Femur (tissue), 1 donor: Measurements from ENCODE around the gene TRIP4.
"Not testable (repeated sequence)": the region's sequence is repeated elsewhere in the genome, so short reads cannot be mapped to it uniquely, and the experiment has no call there.

Experiments used
- DNase-seq: peaks from one replicate; pipeline ENCODE4 v3.0.0-alpha.2; 2017

The TRIP4 gene

DNA sequence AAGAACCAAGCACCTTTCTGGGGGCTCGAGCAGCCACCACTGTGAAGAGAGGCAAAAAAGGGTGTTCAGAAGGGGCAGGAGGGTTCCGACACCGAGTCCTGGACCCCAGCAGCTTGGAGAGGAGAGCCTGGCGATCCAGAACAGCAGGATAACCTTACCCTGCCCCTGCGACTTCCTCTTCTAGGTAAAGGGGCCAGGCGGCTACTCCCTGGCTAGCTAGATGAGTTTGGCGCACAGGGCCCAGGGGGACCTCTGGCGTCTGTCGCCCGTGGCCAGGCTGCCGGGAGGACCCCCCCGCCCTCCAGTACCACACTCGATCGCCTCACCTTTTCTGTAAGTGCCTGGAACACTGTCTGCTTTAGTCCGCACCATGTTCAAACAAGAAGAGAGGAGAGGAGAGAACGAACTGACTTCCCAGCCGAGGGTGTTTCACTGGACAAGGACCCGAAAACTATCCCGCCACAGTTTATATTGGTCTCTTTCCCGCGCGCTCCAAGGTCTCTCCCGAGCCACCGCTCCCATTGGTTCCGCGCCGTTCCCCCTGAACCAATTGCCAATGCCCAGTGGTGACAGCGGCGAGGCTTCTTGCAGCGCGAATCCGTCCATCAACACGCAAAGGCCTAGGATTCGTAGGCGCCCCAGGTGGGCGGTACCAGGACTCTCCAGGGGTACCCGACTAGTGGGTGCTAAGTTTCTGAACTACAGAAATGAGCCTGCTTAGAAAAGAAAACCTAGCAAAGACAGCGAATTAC is 6.5 kb upstream of the TRIP4 start, which contains the start of gene PCLAF:
TSS of gene PCLAF (minus strand) at position 442 of the 752 bp plus-strand sequence. CDS start at position 372, 70 bp downstream.
- peak; percentile 98 for DNase-seq

DNA sequence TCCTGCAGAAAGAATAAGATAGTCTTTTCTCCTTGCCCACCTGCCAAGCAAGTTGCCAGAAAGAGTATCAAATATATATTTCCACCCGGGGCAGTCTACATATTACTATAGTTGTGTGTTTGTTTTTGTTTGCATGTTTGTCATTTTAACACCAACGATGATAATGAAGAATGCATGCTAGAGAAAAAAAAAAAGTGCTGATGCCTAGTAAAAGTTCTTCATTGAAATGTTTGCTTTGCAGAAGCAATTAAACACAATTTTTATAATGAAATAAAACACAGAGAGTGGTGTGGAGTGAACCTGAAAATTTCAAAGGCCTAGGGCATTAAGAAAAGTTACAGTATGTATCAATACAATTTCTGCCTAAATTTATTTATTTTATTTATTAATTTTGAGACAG is 3.9 kb upstream of the TRIP4 start:
- no peak for DNase-seq

DNA sequence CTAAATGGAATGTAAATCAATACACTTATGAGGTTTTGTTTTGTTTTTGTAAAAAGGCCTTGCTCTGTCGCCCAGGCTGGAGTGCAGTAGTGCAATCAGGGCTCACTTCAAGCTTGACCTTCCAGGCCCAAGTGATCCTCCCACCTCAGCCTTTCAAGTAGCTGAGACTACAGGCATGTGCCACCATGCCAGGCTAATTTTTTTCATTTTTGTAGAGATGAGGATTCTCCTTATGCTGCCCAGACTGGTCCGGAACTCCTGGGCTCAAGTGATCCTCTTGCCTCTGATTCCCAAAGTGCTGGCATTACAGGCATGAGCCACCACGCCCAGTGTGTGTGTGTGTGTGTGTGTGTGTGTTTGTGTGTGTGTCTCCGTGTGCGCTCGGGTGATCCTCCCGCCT is 1.3 kb upstream of the TRIP4 start:
- no peak for DNase-seq

DNA sequence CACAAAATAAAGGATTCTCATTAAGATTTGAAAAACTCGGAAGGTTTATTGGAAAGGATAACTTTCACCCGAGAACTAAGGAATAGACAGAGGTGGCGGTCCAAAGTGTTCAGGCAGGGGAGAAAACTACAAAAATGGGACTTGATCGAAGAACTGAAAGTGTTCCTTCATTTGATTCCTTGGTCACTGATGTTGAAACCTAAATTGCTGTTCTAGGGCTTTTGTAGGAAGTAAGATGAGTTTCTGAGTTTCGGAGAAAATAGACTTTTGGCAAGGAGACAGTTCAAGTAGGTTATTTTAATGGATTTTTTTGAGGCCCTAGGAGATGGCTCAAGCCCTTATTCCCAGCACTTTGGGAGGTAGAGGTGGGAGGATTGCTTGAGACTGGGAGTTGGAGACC is 1.4 kb downstream of the TRIP4 start:
- no peak for DNase-seq

DNA sequence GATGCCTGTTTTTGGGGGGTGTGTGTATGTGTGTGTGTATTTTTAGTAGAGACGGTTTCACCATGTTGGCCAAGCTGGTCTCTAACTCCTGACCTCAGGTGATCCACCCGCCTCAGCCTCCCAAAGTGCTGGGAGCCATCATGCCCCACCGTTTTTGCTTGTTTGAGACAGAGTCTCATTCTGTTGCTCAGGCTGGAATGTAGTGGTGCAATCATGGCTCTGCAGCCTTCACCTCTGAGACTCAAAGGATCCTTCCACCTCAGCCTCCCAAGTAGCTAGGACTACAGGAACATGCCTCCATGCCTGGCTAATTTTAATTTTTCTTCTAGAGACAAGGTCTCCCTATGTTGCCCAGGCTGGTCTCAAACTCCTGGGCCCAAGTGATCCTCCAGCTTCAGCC is 4.8 kb downstream of the TRIP4 start:
- DNase-seq, result not testable (repeated sequence)

DNA sequence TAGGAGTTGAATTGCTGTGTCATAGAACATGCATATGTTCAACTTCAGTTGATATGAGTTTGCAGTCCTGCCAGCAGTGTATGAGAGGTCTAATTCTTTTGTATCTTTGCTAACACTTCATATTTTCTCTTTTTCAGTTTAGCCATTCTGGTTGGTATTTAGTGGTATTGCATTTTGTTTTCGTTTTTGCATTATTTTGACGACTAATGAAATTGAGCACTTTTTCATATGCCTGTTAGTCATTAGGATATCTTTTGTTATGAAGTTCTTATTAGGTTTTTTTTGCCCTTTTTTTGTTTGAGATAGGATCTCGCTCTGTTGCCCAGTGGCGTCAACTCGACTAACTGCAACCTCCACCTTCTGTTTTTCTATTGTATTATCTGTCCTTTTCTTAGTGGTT is 9.2 kb downstream of the TRIP4 start:
- DNase-seq, result no peak

DNA sequence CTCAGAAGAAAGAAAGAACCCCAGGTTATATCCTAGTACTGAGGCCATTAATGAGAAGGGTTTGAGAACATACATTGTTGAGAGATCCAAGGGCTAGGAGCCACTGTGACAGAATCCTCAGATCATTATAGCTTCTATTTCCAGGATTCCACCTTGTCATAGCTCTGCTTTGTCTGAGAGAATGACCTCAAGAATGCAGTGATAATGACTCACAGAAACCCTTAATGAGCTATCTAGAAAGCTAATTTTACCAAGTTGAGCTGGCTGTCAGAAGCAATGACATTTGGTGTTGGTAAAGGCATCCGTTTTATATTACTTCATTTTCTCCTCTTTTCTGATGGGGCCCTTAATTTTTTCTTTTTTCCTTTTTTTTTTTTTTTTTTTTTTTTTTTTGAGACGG is 10.9 kb downstream of the TRIP4 start:
- no peak for DNase-seq

DNA sequence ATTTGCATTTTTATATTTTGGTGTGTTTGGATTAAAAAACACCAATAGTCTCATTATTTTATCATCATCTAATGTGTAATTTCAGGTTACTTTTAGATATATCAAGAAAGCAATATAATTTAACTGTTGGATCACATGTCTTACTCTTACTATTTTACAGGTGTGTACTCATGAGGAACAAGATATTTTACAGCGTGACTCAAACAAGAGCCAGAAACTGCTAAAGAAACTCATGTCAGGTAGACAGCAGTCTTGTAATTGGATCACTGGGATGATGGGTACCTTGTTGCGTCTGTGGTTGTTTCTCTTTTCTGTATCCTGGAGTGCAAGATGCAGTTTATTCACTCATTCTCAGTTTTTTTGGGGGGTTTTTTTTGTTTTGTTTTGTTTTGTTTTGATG is 12.9 kb downstream of the TRIP4 start:
- no peak for DNase-seq

DNA sequence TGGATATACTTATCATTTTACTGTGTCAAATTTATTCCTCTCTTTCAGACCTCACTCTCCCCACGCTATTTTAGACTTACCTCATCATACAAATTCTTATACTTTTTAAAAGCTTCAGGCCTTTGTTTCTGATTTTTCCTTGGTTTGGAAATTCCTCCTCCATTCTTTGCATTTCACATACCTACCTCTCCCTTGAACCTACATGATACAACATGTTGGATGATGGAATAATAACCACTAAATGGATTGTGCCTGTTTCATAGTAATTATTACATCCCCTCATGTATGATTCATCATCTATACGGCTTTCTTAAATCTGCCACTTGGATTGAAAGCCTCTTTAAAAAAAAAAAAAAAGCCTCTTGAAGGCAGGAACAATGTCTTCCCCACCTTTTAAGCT is 24.6 kb downstream of the TRIP4 start:
- no peak for DNase-seq

DNA sequence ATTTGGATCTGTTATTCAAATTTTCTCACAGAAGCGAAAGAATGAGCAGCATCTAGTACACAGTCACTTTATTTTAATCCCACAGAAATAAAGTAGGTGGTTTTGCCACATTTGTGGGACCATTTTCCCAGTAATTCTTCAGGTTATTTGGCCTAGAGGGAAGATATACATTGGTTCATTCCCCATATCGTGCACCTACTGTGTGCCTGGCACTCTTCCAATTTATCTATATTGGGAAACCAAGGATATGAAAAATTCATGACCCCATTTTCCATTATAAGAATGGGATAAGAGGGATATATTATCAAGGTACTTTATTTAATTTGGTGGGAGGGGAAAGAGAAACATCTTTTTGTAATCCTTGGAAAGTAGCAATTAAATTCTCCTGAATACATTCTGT is 35.1 kb downstream of the TRIP4 start:
- no peak for DNase-seq

DNA sequence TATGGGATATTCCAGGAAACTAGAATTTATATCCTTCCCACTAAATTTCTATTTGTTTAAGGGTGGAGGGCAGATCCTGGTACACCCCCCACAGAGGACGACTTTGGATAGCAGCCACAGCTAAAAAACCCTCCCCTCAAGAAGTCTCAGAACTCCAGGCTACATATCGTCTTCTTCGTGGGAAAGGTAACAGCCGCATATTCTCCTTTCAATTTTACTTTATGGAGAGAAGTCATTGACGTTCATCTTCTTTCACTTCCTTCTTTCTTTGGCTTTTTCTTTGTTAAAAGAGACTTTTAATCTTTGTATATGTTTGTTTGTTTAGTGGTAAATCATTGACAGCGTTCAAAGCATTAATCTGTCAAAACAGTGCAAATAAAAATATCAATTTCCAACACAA is 36.3 kb downstream of the TRIP4 start:
- DNase-seq, result no peak

DNA sequence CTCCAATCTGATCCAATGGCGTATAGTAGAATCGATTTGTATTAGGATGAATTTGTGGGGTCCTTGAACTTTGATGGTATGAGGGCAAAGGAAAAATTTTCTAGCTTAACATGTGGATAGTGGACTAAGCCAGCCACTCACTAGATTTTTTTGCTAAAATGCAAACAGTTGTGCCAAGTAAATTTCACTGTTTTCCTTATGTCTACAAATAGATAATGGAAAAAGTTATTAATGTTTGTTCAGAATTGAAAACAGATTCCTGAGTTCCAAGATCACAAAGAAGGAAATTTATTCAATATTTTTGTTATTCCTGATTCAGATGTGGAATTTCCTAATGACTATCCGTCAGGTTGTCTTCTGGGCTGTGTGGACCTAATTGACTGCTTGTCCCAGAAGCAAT is 37.6 kb downstream of the TRIP4 start:
- no peak for DNase-seq

DNA sequence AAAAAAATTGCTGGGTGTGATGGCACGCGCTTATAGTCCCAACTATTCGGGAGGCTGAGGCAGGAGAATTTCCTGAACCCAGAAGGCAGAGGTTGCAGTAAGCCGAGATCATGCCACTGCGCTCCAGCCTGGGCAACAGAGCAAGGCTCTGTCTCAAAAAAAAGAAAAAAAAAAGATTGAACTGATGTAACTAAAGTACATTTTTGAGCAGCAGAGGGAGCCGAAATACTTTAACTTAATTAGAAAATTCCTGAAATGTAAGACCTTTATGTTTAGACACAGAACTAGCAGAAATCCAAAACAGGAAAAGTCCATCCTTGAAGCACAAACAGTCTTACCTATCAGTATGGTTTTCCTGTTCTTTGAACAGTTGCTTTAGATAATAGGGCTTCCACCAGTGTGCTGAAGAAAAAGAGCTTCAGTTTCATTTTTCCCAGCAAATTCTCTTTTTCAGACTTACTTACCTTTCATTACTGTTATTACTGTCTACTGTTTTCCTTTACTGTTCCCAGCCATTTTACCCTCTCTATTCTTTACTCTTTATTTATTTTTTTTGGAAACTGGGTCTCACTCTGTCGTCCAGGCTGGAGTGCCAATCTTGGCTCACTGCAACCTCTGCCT is 39.3 kb downstream of the TRIP4 start:
- DNase-seq, result no peak

DNA sequence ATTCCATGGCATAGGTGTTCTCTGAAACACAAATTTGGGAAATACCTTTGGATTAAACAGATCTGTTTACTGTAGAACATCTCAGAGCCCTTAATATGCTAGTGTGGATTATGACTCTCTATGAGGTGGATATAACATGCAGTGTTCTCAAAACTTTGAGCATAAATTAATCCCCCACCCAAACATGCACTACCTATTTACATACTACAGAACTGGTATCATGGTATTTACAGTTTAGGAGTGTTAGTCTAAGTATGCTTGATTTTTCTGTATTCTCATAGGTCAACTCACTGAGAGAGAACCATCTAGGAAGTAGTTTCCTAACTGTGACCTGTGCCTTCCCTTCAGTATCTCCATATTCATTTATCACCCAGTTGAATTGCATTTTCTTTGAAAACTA is 41.8 kb downstream of the TRIP4 start:
- DNase-seq, result no peak

DNA sequence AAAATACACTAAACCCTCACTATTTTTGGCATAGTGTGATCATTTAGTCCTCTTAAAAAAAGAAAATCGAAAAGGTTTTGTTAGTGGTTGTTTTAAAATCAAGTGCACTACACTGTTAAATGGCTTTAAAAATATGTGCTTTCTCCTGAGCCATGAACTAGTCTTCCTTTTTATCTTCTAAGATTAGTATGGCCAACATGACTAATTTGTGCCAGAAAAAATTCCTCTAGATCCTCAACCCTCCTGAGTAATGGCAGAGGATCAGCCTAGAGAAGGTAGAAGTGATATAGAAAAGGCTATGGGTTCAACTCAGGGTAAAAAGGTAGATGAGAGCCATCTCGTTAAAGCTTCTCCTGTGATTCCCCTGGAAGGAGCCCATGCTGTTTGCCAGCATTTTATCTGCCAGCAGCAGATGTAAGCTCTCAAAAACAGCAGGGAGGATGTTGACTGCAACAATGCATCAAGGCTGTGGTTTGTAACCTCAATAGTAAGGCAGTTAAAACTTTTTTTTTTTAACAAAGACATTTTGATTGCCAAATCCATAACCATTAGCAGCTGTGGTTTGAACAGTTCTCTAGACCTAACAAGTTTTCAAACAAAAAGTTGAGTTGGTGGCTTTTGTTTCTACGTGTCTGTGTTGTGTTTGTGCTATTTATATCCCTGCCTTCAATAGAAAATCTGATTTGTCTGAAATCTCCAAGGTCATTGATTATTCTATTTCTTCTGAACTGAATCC is 42.5 kb downstream of the TRIP4 start:
- peak; percentile 62 for DNase-seq

DNA sequence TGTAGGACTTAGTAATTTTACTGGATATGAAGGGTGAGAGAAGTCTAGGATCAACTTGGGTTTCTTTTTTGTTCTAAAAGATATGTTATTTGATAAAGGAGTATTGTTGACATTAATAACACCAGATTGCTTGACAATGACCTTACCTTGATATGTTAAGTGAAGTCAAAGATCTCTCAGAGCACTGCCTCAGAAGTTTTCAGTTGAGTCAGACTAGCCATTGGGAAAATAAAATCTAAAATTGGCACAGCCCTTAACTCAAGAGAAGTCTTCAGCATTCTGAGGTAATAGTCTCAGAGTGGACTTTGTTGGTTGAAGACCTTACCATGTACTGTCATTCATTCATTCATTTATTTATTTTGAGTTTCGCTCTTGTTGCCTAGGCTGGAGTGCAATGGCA is 50.3 kb downstream of the TRIP4 start:
- DNase-seq, result no peak

DNA sequence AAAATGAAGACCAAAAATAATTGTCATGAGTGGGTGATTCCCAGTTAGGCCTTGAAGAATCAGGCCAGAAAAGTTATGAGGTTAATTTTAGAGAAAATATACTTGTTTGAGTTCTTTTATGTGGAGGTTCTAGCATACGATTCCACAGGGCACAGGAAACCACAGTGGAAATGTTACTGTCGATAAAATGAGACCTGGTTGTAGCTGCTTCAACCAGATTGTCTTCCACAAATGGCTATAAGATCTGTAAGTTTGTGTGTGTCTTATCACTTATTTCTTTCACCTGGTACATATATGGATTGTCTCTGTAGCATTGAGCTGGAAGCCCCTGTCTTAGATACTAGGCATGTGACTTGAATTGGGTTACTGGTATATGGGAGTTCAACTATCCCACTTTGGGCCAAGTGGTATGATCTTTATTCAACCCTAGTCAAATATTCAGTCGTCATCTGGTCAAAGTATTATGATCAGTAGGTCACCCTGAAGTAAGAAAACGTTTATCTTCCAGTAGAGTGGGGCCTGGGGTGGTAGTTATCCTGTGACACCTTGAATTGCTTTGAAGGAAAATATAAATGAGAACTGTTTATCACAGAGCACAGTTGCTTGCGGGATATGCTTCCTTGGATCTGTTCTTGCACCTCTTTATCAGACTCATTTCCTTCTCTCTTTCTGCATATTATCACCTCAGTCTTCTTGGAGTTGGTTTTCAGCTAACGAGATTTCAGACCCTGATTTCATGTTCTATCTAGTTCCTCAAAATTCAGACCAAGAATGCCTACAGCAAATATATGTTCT is 51.2 kb downstream of the TRIP4 start:
- DNase-seq, result no peak

DNA sequence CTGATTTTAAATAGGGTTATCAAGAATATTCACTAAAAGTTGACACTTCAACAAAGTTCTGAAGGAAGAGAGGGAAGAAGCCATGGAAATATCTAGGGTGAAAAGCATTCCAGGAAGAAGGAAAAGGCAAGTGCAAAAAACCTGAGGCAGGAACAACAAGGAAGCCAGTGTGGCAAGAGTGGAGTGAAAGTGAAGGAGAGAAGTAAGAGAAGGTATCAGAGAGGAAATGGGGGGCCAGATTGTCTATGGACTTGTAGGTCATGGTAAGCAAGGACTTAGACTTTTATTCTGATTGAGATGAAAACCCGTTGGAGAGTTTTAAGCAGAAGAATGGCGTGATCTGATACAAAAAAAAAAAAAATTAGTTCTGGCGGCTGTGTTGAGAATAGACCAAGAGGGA is 54.2 kb downstream of the TRIP4 start:
- DNase-seq, result no peak

DNA sequence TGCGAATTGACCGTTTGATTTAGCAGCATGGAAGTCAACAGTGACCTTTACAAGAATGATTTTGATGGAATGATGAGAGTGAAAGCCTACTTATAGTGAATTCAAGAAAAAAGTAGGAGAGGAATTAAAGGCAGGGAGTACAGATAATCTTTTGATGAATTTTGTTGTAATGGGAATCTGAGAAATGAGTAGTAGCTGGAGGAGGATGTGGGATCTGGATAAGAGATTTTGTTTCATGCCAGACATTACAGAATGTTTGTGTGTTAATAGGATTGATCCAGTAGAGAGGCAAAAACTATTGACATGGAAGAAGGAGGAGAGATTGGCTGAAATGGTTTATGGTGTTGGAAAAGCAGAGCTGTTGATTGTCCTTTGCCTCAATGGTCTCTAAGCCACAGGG is 55.4 kb downstream of the TRIP4 start:
- no peak for DNase-seq

DNA sequence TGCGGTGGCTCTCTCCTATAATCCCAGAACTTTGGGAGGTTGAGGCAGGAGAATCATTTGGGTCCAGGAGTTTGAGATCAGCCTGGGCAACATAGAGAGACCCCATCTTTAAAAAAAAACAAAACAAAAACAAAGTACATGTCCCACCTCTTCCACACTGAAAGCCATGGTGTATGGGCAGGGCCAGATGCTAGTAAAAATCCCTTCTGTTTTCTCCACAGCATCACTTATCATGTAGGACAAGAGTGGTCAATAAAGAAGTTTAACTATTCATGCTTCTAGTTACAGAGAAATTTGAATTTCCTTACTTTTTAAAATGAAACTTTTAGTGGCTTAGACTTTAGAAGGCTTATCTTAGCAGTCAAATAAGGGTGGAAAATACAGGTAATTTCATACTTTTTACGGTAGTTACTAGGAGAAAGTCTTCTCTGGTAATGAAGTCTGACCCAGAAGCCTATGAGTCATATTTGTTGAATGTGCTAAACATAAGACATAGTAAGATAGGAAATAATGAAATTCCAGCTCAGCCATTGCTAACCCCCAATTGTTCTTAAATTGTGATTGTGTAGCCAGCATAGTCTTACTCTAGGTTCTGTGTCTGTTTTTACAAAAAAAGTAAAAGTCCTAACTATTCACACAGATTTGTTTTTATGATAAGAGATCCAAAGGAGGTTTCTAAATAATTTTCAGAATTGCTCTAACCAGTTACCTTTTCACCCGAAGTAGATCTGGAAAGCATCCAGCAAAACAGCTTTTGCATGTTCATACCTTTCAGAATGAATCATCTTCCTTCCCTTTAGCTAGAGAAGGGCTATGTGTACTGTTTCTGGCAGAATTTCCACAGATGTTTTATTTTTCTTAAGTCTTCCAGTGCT is 56.3 kb downstream of the TRIP4 start:
- DNase-seq, result no peak

DNA sequence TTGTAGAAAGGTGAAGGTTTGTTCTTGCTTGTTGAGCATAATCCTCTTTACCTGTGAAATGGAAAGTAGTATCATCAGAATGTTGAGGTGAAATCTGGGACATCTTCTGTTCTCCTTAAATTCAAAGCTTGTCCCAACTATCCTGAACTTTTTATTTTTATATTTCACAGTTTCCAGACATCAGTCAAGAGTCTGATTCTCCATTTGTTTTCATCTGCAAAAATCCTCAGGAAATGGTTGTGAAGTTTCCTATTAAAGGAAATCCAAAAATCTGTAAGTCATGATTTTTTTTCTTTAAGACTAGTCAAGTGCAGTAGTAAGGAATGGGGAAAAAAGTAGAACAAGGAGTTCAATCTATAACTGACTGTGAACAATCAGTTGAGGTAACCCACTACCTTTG is 57.2 kb downstream of the TRIP4 start:
- DNase-seq, result no peak
